ENCODE data around the gene AFF1. TPM values are rescaled to one million over a fixed set of nuclear protein-coding genes. Genes with fewer than 3 reads are reported as not detected.

Gene AFF1, protein sequence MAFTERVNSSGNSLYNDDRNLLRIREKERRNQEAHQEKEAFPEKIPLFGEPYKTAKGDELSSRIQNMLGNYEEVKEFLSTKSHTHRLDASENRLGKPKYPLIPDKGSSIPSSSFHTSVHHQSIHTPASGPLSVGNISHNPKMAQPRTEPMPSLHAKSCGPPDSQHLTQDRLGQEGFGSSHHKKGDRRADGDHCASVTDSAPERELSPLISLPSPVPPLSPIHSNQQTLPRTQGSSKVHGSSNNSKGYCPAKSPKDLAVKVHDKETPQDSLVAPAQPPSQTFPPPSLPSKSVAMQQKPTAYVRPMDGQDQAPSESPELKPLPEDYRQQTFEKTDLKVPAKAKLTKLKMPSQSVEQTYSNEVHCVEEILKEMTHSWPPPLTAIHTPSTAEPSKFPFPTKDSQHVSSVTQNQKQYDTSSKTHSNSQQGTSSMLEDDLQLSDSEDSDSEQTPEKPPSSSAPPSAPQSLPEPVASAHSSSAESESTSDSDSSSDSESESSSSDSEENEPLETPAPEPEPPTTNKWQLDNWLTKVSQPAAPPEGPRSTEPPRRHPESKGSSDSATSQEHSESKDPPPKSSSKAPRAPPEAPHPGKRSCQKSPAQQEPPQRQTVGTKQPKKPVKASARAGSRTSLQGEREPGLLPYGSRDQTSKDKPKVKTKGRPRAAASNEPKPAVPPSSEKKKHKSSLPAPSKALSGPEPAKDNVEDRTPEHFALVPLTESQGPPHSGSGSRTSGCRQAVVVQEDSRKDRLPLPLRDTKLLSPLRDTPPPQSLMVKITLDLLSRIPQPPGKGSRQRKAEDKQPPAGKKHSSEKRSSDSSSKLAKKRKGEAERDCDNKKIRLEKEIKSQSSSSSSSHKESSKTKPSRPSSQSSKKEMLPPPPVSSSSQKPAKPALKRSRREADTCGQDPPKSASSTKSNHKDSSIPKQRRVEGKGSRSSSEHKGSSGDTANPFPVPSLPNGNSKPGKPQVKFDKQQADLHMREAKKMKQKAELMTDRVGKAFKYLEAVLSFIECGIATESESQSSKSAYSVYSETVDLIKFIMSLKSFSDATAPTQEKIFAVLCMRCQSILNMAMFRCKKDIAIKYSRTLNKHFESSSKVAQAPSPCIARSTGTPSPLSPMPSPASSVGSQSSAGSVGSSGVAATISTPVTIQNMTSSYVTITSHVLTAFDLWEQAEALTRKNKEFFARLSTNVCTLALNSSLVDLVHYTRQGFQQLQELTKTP
- 10 to 100 TPM; 42.3 to 67.5 TPM for total RNA-seq

DNA sequence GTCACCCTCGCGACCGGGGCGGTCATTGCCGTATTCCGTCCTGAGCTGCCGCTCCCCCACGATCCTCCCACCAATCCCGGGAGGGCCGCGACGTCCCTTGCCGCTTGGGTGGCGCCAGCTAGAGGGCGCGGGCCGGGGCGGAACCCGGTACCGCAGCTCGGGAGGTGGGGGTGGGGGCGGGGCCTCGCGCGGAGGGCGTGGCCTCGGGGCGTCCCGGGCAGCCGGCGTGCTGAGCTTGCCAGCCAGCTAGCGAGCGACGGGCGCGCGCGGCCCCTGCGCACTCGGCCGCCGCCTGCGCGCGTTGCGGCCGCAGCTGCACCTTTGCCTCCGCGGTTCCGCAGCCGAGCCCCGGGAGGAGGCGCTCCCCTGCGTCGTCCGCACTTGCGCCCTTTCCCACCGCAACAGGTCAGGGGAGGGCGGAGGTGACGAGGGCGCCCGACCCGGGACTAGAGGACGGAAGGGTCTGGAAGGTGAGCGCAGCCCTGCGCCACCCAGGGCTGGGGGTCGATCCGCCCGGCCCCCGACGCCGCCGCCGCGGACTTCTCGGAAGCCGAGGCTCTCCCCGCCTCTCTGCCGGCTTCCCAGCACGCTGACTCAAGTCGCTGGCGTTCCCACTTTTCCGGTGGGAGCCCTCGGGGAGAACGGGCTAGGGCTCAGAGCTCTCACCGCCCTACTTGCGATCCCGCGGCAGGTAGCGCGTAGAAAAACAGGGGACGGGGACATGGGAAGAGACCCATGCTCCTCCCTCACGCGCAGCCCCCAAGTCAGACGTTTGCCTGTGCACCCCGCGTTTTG lies at the start of gene AFF1:
AFF1 (plus strand) TSS at position 241 of the 795 bp plus-strand sequence. CDS start 13,523 bp downstream, outside the sequence.
- peak within 1 kb of the TSS; percentile 80 for H3K4me3 Mint-ChIP-seq
- H3K4me1 Mint-ChIP-seq, result peaks cover 43% of the 10 kb centered on the region
- ATAC-seq (peak; percentile 81), DNase-seq (peak; percentile 94)
- CTCF ChIA-PET, result interaction anchor here (0.9 to 6.2 kb wide), 10 partner anchors 10 to 286 kb away, joined by 3 to 53 read pairs (median 3); no protein-coding TSS in a partner anchor
- peaks cover 4% of the 10 kb centered on the region for H3K36me3 Mint-ChIP-seq
- no peaks in the 10 kb centered on the region for H3K27me3 Mint-ChIP-seq
- H3K9me3 Mint-ChIP-seq (ENCODE audit: low read depth), result no peaks in the 10 kb centered on the region
- H3K27ac Mint-ChIP-seq, result peak within 1 kb of the TSS; percentile 94

DNA sequence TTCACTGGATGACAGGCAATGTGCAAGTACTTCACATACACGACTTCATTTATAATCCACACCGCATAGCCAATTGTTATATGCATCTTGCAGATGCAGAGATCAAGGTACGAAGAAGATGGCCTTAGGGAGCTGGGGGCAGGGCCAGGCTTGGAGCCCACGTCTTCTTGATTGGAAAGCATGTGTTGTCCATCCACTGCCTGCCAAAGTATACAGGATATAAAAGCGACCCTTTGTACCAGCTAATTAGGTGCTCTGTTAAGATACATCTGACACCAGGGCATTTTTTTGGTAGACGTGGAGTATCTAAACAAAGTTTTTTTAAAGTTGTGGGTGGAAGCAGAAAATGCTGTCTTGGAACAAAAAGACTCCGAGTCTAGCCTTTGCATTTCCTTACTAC lies 44.0 kb upstream of the AFF1 start:
- H3K4me1 Mint-ChIP-seq, result peaks cover 9% of the 10 kb centered on the region
- H3K27me3 Mint-ChIP-seq, result peaks cover 23% of the 10 kb centered on the region
- DNase-seq (no peak), ATAC-seq (no peak)
- H3K36me3 Mint-ChIP-seq, result no peaks in the 10 kb centered on the region
- H3K27ac Mint-ChIP-seq, result no peak overlapping the region
- CTCF ChIA-PET, result no interaction called here
- peak overlapping the region; percentile 67 for H3K4me3 Mint-ChIP-seq
- H3K9me3 Mint-ChIP-seq (ENCODE audit: low read depth), result no peaks in the 10 kb centered on the region

DNA sequence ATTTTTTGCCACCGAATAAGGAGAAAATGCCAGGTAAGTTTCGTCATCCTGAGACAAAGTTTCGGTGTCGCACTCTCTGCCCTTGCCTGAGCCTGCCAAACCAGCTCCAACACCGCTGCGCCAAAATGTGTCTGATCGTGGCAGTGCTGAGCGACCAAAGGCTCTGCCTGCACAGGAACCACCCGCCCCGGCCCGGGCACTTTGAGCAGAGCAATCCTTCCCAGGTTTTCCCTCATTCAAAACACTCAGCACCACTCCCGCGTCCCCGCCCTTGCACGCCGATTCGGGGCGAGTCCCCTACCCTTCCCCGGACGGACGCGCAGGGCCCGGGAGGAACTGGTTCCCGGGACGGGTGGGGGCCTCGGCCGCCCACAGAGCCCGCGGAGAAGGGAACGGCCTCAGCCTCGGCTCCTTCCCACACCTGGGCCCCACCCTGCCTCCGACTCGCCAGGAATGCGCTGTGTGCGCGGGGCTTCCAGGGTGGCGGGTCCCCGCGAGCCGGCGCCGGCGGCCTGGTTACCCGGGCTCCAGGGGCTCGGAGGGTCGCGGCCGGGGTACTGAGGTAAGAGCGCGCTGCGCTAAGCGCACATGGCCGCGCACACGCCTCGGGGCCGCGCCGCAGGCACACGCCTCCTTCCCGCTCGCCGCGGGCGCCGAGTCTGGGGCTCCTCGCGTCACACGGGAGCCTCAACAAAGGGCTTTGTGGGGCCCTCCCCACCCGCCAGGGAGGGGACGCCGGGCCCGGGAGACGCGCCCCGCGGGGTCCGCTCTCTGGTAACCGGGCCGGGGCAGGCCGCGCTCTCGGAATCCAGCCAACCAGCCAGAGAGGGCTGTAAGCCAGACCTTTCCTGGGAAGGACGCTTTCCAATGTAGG lies 42.8 kb upstream of the AFF1 start, which contains the start of gene C4orf36:
C4orf36 (minus strand) TSS at position 661 of the 874 bp plus-strand sequence. CDS start 902 bp downstream, outside the sequence.
- H3K27me3 Mint-ChIP-seq, result peaks cover 23% of the 10 kb centered on the region
- no peaks in the 10 kb centered on the region for H3K36me3 Mint-ChIP-seq
- ATAC-seq (peak; percentile 82), DNase-seq (peak; percentile 46)
- no peak within 1 kb of the TSS for H3K27ac Mint-ChIP-seq
- H3K4me1 Mint-ChIP-seq, result peaks cover 9% of the 10 kb centered on the region
- CTCF ChIA-PET, result interaction anchor here (1.6 to 2.0 kb wide), 2 partner anchors 11 to 396 kb away, joined by 5 to 10 read pairs; no protein-coding TSS in a partner anchor
- H3K4me3 Mint-ChIP-seq, result peak within 1 kb of the TSS; percentile 67
- no peaks in the 10 kb centered on the region for H3K9me3 Mint-ChIP-seq (ENCODE audit: low read depth)

DNA sequence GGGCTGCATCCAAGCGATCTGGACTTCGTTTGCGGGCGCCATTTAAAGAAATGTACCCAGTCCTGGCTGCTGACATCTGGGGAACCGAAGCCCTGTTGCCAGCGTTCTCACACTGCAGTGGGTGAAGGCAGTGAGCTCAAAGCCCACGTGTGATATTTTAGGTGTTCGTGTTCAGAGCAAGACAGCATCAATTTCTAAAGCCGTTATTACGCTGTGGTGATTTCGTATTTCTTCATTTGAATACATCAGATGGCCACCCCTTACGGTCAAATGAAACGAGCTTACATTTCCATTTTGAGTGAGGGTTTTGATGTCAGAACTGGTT lies 42.2 kb upstream of the AFF1 start:
- Mint-ChIP-seq H3K4me3 (peak overlapping the region; percentile 60), H3K27ac (no peak overlapping the region), H3K4me1 (peaks cover 9% of the 10 kb centered on the region), H3K9me3 (ENCODE audit: low read depth) (no peaks in the 10 kb centered on the region), H3K36me3 (no peaks in the 10 kb centered on the region), H3K27me3 (peaks cover 23% of the 10 kb centered on the region)
- ATAC-seq (peak; percentile 26), DNase-seq (no peak)
- CTCF ChIA-PET, result interaction anchor here (1.6 to 2.0 kb wide), 2 partner anchors 10 to 396 kb away, joined by 5 to 10 read pairs; no protein-coding TSS in a partner anchor

DNA sequence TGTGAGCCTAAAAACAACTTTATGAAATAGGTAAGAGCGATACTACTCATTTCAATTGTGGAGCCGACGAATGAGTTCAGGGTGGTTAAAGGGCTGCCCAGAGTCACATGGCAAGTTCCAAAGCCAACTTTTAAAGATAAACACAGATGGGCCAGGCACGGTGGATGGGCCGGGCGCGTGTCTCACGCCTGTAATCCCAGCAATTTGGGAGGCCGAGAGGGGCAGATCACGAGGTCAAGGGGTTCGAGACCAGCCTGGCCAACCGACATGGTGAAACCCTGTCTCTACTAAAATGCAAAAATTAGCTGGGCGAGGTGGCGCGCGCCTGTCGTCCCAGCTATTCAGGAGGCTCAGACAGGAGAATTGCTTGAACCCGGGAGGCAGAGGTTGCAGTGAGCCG lies 41.7 kb upstream of the AFF1 start:
- CTCF ChIA-PET, result interaction anchor here (0.7 to 2.0 kb wide), 3 partner anchors 10 to 397 kb away, joined by 3 to 10 read pairs (median 5); no protein-coding TSS in a partner anchor

DNA sequence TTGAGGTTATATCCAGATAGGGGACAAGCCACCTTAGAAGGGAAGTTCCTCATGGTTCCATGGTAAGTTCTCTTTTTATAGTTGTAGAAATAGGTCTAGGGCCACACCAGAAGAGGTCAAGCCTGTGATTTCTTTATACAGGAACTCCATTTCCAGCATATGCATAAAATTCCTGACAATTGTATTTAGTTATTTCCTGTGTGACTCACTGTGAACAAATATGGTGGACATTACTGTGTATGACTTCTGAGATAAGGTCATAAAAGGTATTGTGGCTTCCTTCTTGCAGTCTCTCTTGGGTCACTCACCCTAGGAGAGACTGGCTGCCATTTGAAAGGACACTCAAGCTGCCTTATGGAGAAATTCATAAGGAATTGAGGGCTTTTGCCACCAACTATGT lies 40.4 kb upstream of the AFF1 start:
- Mint-ChIP-seq H3K27ac (no peak overlapping the region), H3K36me3 (no peaks in the 10 kb centered on the region), H3K4me3 (no peak overlapping the region), H3K4me1 (peaks cover 9% of the 10 kb centered on the region), H3K9me3 (ENCODE audit: low read depth) (no peaks in the 10 kb centered on the region), H3K27me3 (peaks cover 23% of the 10 kb centered on the region)
- DNase-seq (no peak), ATAC-seq (no peak)
- CTCF ChIA-PET, result interaction anchor here (0.6 to 2.2 kb wide), 4 partner anchors 373 to 400 kb away, joined by 3 to 12 read pairs (median 10); no protein-coding TSS in a partner anchor

More for the DNA sequence above, 41.7 kb upstream of the AFF1 start:
- Mint-ChIP-seq H3K4me1 (peaks cover 9% of the 10 kb centered on the region), H3K27me3 (peaks cover 23% of the 10 kb centered on the region), H3K36me3 (no peaks in the 10 kb centered on the region), H3K9me3 (ENCODE audit: low read depth) (no peaks in the 10 kb centered on the region), H3K4me3 (no peak overlapping the region), H3K27ac (no peak overlapping the region)
- DNase-seq, result no peak
- no peak for ATAC-seq

DNA sequence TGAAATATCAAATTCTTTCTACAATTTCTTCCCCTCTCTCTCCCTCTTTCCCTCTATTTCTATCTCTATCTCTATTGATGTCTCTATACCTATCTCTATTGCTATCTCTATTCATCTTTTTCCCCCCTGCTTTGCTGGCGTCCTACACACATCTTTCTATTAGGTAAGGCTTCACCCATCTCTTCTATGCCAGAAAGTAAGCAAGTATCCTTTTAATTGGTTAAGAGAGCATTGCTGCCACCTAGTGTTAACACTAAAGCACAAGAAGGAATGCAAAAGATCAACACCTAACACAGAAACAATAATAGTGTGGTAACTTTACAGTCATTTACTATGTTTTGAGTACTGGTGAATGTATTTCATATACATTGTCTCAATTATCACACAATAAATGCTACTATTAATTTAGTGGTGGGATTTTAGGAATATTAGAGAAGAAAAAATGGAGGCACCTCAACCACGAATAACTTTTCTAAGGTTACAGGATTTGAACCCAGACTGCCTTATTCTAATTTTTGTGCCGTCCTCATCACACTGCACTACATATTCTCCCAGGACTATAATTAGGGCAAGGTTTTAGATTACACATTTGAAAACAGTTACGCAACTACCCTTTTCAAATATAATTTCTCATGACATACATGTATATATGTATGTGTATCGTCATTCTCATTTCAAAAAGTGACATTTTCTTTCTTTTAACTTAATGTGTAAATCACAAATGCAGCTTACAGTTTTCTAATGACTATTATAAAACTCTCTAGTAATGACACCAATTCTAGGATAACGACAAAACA lies 38.9 kb upstream of the AFF1 start:
- no peaks in the 10 kb centered on the region for H3K36me3 Mint-ChIP-seq
- no peak overlapping the region for H3K27ac Mint-ChIP-seq
- DNase-seq (no peak), ATAC-seq (peak; percentile 51)
- peaks cover 9% of the 10 kb centered on the region for H3K4me1 Mint-ChIP-seq
- H3K27me3 Mint-ChIP-seq, result peaks cover 17% of the 10 kb centered on the region
- CTCF ChIA-PET, result interaction anchor here (0.9 to 2.2 kb wide), 4 partner anchors 397 to 401 kb away, joined by 3 to 12 read pairs (median 10); no protein-coding TSS in a partner anchor
- no peaks in the 10 kb centered on the region for H3K9me3 Mint-ChIP-seq (ENCODE audit: low read depth)
- no peak overlapping the region for H3K4me3 Mint-ChIP-seq

DNA sequence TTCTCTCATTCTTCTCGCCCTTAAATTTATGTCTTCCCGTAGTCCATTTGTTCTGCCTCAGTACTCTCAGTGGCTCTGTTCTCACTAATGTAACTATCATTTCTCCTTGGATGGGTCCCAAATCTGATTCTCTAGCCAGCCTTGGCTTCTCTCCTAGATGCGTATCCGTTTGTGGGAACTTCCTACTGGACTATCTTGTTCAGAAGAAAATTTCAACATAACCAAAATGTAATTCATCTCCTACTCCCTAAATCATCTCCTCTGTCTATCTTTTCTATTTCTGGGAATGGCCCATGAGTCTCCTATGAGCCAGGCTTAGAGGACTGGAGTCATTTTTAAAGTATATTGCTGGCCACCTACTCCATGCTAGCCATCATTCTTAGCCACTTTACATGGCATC lies 38.2 kb upstream of the AFF1 start:
- peaks cover 6% of the 10 kb centered on the region for H3K4me1 Mint-ChIP-seq
- no peaks in the 10 kb centered on the region for H3K9me3 Mint-ChIP-seq (ENCODE audit: low read depth)
- no peak overlapping the region for H3K4me3 Mint-ChIP-seq
- no peak overlapping the region for H3K27ac Mint-ChIP-seq
- peaks cover 10% of the 10 kb centered on the region for H3K27me3 Mint-ChIP-seq
- H3K36me3 Mint-ChIP-seq, result no peaks in the 10 kb centered on the region
- ATAC-seq, result no peak
- CTCF ChIA-PET, result interaction anchor here (0.8 to 1.4 kb wide), 3 partner anchors 397 to 401 kb away, joined by 3 to 11 read pairs (median 3); no protein-coding TSS in a partner anchor
- no peak for DNase-seq

DNA sequence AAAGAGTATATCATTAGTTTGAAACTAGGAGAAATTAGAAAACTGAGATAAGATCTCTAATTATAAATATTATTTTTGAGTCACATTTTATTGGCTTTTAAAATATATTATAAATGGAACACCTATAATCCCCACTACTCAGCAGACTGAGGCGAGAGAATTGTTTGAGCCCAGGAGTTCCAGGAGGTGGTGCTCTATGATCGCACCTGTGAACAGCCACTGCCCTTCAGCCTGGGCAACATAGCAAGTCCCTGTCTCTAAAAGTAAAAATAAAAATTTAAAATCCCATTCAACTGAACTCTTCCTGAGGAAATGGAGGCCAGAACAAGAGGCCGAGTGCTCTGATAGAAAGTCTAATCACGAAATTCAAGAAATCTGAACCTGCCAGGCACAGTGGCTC lies 36.2 kb upstream of the AFF1 start:
- Mint-ChIP-seq H3K27ac (no peak overlapping the region), H3K36me3 (no peaks in the 10 kb centered on the region), H3K9me3 (ENCODE audit: low read depth) (no peaks in the 10 kb centered on the region), H3K27me3 (peaks cover 10% of the 10 kb centered on the region), H3K4me3 (no peak overlapping the region), H3K4me1 (peaks cover under 1% of the 10 kb centered on the region)
- ATAC-seq (no peak), DNase-seq (peak; percentile 29)
- CTCF ChIA-PET, result interaction anchor here (0.8 kb wide), 1 partner anchor 1075 kb away, joined by 3 read pairs; no protein-coding TSS in a partner anchor

DNA sequence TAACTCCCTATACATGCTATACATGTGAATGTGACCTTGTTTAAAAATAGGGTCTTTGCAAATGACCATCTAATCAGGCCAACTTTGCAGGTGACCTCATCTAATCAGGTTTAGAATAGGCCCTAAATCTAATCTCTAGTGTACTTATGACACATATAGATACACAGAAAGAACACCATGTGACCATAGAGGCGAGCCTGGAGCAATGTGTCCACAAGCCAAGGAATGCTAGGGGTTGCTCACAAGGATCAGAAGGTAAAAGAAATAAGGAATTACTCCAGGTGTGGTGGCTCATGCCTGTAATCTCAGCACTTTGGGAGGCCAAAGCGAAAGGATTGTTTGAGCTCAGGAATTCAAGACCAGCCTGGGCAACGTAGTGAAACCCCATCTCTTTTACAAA lies 32.9 kb upstream of the AFF1 start:
- no peak for ATAC-seq
- DNase-seq, result peak; percentile 22
- H3K36me3 Mint-ChIP-seq, result no peaks in the 10 kb centered on the region
- H3K9me3 Mint-ChIP-seq (ENCODE audit: low read depth), result no peaks in the 10 kb centered on the region
- peaks cover 11% of the 10 kb centered on the region for H3K27me3 Mint-ChIP-seq
- no peak overlapping the region for H3K4me3 Mint-ChIP-seq
- CTCF ChIA-PET, result interaction anchor here (0.9 to 2.6 kb wide), 3 partner anchors 9 to 403 kb away, joined by 3 to 6 read pairs (median 5); partner anchors contain the start of gene C4orf36
- H3K27ac Mint-ChIP-seq, result no peak overlapping the region
- peaks cover 7% of the 10 kb centered on the region for H3K4me1 Mint-ChIP-seq

Data from activated CD8-positive, alpha-beta memory T cell treated with anti-CD3 and anti-CD28 coated beads, Interleukin-2, amount 10 ng/mL, durations not matched to agents 7 days and 5 days (primary cell).